Measurements from ENCODE around the gene PRKRIP1.
"Not testable (repeated sequence)": the region's sequence is repeated elsewhere in the genome, so short reads cannot be mapped to it uniquely, and the experiment has no call there.

Gene PRKRIP1

GRCh38 chr7:102460467-102460866 is 64.3 kb downstream of the PRKRIP1 start:
- DNase-seq: no peak

GRCh38 chr7:102463841-102464576 is 67.8 kb downstream of the PRKRIP1 start:
- no peak for DNase-seq

- peak; percentile 76 for DNase-seq
These were observed 68.6 kb downstream of the PRKRIP1 start, which contains the start of the genes ALKBH4 and LRWD1 for GRCh38 chr7:102464577-102465280. Gene ALKBH4, minus strand, starts transcription at chr7:102464863. Its CDS starts 27 bp downstream, at chr7:102464836. Gene LRWD1, plus strand, starts transcription at chr7:102464984. Its CDS starts 97 bp downstream, at chr7:102465081.

- no peak for DNase-seq
These were observed 69.9 kb downstream of the PRKRIP1 start for GRCh38 chr7:102466097-102466496.

GRCh38 chr7:102467581-102468477 is 71.7 kb downstream of the PRKRIP1 start:
- no peak for DNase-seq

- DNase-seq: no peak
These were observed 72.6 kb downstream of the PRKRIP1 start for GRCh38 chr7:102468478-102469350.

GRCh38 chr7:102469351-102469971 is 73.3 kb downstream of the PRKRIP1 start:
- DNase-seq: no peak

GRCh38 chr7:102469972-102470825 is 74.0 kb downstream of the PRKRIP1 start:
- DNase-seq: no peak

GRCh38 chr7:102471791-102472125 is 75.6 kb downstream of the PRKRIP1 start:
- DNase-seq: no peak

- no peak for DNase-seq
These were observed 76.2 kb downstream of the PRKRIP1 start for GRCh38 chr7:102472126-102473041.

- DNase-seq: no peak
These were observed 77.3 kb downstream of the PRKRIP1 start for GRCh38 chr7:102473271-102473991.

- DNase-seq: not testable (repeated sequence)
These were observed 78.0 kb downstream of the PRKRIP1 start for GRCh38 chr7:102474116-102474515.

GRCh38 chr7:102474736-102475435 is 78.7 kb downstream of the PRKRIP1 start:
- not testable (repeated sequence) for DNase-seq

Measured in NCI-H1417 treated with DMSO at 0.1 percent for 48 hours (cell line).